VCaP (cell line): Measurements from ENCODE around the gene RFX2.

Experiments
- H3K27ac ChIP-seq: fragments of 450-650 bp; 2 replicates; pipeline ENCODE4 v1.5.1; 2017
- CTCF ChIP-seq: fragments of 450-650 bp; conservative IDR thresholded peaks from 2 replicates; pipeline ENCODE4 v1.5.1; 2017; ENCODE audit warnings: mild to moderate bottlenecking, moderate library complexity

Gene RFX2

GRCh38 chr19:5968431-5969373 lies 141.6 kb downstream of the RFX2 start:
- H3K27ac ChIP-seq, result peak overlapping the region; percentile 71
- TF ChIP-seq CTCF, result no peak

GRCh38 chr19:5967994-5968430 lies 142.3 kb downstream of the RFX2 start:
- peak; percentile 85 for TF ChIP-seq CTCF
- peak overlapping the region; percentile 71 for H3K27ac ChIP-seq

GRCh38 chr19:5967571-5967970 lies 142.7 kb downstream of the RFX2 start:
- peak overlapping the region; percentile 71 for H3K27ac ChIP-seq
- no peak for TF ChIP-seq CTCF

- no peak overlapping the region for H3K27ac ChIP-seq
- no peak for TF ChIP-seq CTCF
These were observed 143.4 kb downstream of the RFX2 start for GRCh38 chr19:5966941-5967340.

- no peak overlapping the region for H3K27ac ChIP-seq
- TF ChIP-seq CTCF, result no peak
These were observed 144.1 kb downstream of the RFX2 start for GRCh38 chr19:5966215-5966614.

GRCh38 chr19:5964816-5965565 lies 145.3 kb downstream of the RFX2 start:
- no peak overlapping the region for H3K27ac ChIP-seq
- no peak for TF ChIP-seq CTCF

- peak overlapping the region; percentile 87 for H3K27ac ChIP-seq
These were observed 146.4 kb downstream of the RFX2 start for GRCh38 chr19:5963855-5964254.

GRCh38 chr19:5963259-5963658 lies 147.0 kb downstream of the RFX2 start:
- H3K27ac ChIP-seq, result peak overlapping the region; percentile 87

More at GRCh38 chr19:5963855-5964254, 146.4 kb downstream of the RFX2 start:
- TF ChIP-seq CTCF, result no peak
